MM.1S (cell line): Measurements from ENCODE around the gene CBLB.

ENCODE experiments used
- CTCF ChIP-seq: fragments of 300-600 bp; sonication (generic); IDR thresholded peaks from 2 replicates; pipeline ENCODE4 v1.5.1; 2016; ENCODE audit warnings: antibody characterized with exemption, low read length, mixed read lengths
- EZH2 ChIP-seq: fragments of 300-600 bp; sonication (generic); optimal IDR thresholded peaks from 2 replicates; pipeline ENCODE3; 2017; ENCODE audit warnings: low read depth, mild to moderate bottlenecking, antibody characterized with exemption, low read length, mixed read lengths
- EZH2phosphoT487 ChIP-seq: fragments of 300-600 bp; sonication (generic); IDR thresholded peaks from 2 replicates; pipeline ENCODE4 v1.6.1; 2018; ENCODE audit warnings: antibody characterized with exemption, low read length

GRCh38 chr3:105877336-105877910 is 8.6 kb upstream of the CBLB start:
- TF ChIP-seq EZH2 (no peak), CTCF (no peak), EZH2phosphoT487 (no peak)
